ENCODE measurements around the gene ASAP2. TPM values are rescaled to one million over a fixed set of nuclear protein-coding genes. Genes with fewer than 3 reads are reported as not detected.

The ASAP2 gene
- polyA plus RNA-seq, 1 donor from 2014 or later, result 41.0 TPM

GRCh38 chr2:9373476-9373875, 166.9 kb downstream of the ASAP2 start:
- no peaks in the 10 kb centered on the region for H3F3A ChIP-seq (ENCODE audit: insufficient read depth, low read length, poor library complexity, severe bottlenecking)
- TF ChIP-seq REST (IDR thresholded peaks at IDR 0.05; ENCODE audit: borderline replicate concordance) (no peak), TAF1 (IDR thresholded peaks at IDR 0.05; ENCODE audit: low read depth) (no peak), EP300 (conservative IDR thresholded peaks at IDR 0.05; ENCODE audit: poor library complexity, severe bottlenecking) (no peak), RAD21 (conservative IDR thresholded peaks at IDR 0.05) (no peak), MXI1 (conservative IDR thresholded peaks at IDR 0.05; ENCODE audit: poor library complexity, severe bottlenecking) (no peak), SMC3 (conservative IDR thresholded peaks at IDR 0.05; ENCODE audit: poor library complexity) (no peak), CTCF (IDR thresholded peaks at IDR 0.05; ENCODE audit: poor library complexity, severe bottlenecking) (no peak), EZH2 (IDR thresholded peaks at IDR 0.05; ENCODE audit: borderline replicate concordance, insufficient read depth, low read length, poor library complexity, severe bottlenecking) (no peak), POLR2AphosphoS5 (IDR thresholded peaks at IDR 0.05) (no peak)
- H2AFZ ChIP-seq (ENCODE audit: low read depth, low read length), result no peak overlapping the region
- no peak overlapping the region for H3K9ac ChIP-seq (ENCODE audit: low read length)
- no peak overlapping the region for H3K4me3 ChIP-seq (ENCODE audit: low read length)
- H3K9me3 ChIP-seq (ENCODE audit: low read length), result no peaks in the 10 kb centered on the region
- no peaks in the 10 kb centered on the region for H4K20me1 ChIP-seq (ENCODE audit: insufficient read depth)
- no peak overlapping the region for H3K27ac ChIP-seq (ENCODE audit: low read length)
- H3K27me3 ChIP-seq (ENCODE audit: insufficient read depth, low read depth, low read length), result no peaks in the 10 kb centered on the region
- no peaks in the 10 kb centered on the region for H3K79me2 ChIP-seq (replicated peaks; ENCODE audit: insufficient read depth, low read length)
- no peaks in the 10 kb centered on the region for H3K9me2 ChIP-seq (ENCODE audit: insufficient read depth, low read length)
- no peaks in the 10 kb centered on the region for H3K36me3 ChIP-seq (ENCODE audit: insufficient read depth, low read length)
- no peak overlapping the region for H3K4me2 ChIP-seq (ENCODE audit: low read length)

- Histone ChIP-seq H3K36me3 (ENCODE audit: insufficient read depth, low read length) (no peaks in the 10 kb centered on the region), H3K27ac (ENCODE audit: low read length) (no peak overlapping the region)
- TF ChIP-seq CTCF (IDR thresholded peaks at IDR 0.05; ENCODE audit: poor library complexity, severe bottlenecking) (no peak), EZH2 (IDR thresholded peaks at IDR 0.05; ENCODE audit: borderline replicate concordance, insufficient read depth, low read length, poor library complexity, severe bottlenecking) (no peak), REST (IDR thresholded peaks at IDR 0.05; ENCODE audit: borderline replicate concordance) (no peak), EP300 (conservative IDR thresholded peaks at IDR 0.05; ENCODE audit: poor library complexity, severe bottlenecking) (no peak), TAF1 (IDR thresholded peaks at IDR 0.05; ENCODE audit: low read depth) (no peak), POLR2AphosphoS5 (IDR thresholded peaks at IDR 0.05) (no peak), SMC3 (conservative IDR thresholded peaks at IDR 0.05; ENCODE audit: poor library complexity) (no peak), RAD21 (conservative IDR thresholded peaks at IDR 0.05) (no peak), MXI1 (conservative IDR thresholded peaks at IDR 0.05; ENCODE audit: poor library complexity, severe bottlenecking) (no peak)
Observed at GRCh38 chr2:9374071-9374730, 167.6 kb downstream of the ASAP2 start.

More at GRCh38 chr2:9374071-9374730, 167.6 kb downstream of the ASAP2 start:
- Histone ChIP-seq H3K9me3 (ENCODE audit: low read length) (no peaks in the 10 kb centered on the region), H3K9ac (ENCODE audit: low read length) (no peak overlapping the region), H3K79me2 (replicated peaks; ENCODE audit: insufficient read depth, low read length) (no peaks in the 10 kb centered on the region), H3F3A (ENCODE audit: insufficient read depth, low read length, poor library complexity, severe bottlenecking) (no peaks in the 10 kb centered on the region), H4K20me1 (ENCODE audit: insufficient read depth) (no peaks in the 10 kb centered on the region), H2AFZ (ENCODE audit: low read depth, low read length) (no peak overlapping the region), H3K27me3 (ENCODE audit: insufficient read depth, low read depth, low read length) (no peaks in the 10 kb centered on the region), H3K4me2 (ENCODE audit: low read length) (no peak overlapping the region), H3K4me3 (ENCODE audit: low read length) (no peak overlapping the region), H3K9me2 (ENCODE audit: insufficient read depth, low read length) (no peaks in the 10 kb centered on the region)
